Activated CD8-positive, alpha-beta memory T cell treated with anti-CD3 and anti-CD28 coated beads for 48 hours (primary cell): Measurements from ENCODE around the gene SEPHS2.

ENCODE experiments used
- DNase-seq, 3 experiments: peaks; one replicate each; pipeline ENCODE4 v3.0.0-alpha.2; 2020; ENCODE audit warnings: low read depth in 2 of 3, low spot score in 2 of 3

Gene SEPHS2

GRCh38 chr16:30430428-30430970 lies 15.2 kb downstream of the SEPHS2 start:
- DNase-seq: no peak

GRCh38 chr16:30429678-30430427 lies 15.8 kb downstream of the SEPHS2 start, which contains the start of gene DCTPP1:
Gene DCTPP1 (minus strand): TSS chr16:30430030. CDS start chr16:30429980, 50 bp downstream.
- peak; percentile 77 to 86 (median 84) for DNase-seq

GRCh38 chr16:30429418-30429677 lies 16.3 kb downstream of the SEPHS2 start:
- no peak for DNase-seq

DNA sequence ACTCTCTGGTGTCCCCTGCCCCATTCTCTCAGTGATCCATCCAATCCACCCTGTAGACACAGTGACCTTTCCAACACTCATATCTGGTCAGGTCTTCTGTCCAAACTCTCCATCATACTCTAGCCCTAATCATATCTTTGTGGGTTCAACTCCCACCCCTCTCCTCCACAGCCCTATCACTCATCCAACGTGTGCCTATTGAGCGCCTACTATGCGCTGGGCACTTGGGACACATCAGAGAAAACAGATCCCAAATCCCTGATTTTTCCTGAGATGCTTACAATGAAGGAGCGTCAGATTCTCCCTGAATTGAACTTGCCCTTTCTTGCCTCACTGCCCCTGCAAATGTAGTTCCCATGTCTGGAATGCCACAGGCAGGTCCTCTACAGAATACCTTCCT lies 17.6 kb downstream of the SEPHS2 start:
- DNase-seq: no peak

GRCh38 chr16:30421010-30421409 lies 24.7 kb downstream of the SEPHS2 start:
- DNase-seq: no peak

GRCh38 chr16:30418350-30419181 lies 27.1 kb downstream of the SEPHS2 start:
- peak in 1 of 3 experiments; percentile 53 for DNase-seq

DNA sequence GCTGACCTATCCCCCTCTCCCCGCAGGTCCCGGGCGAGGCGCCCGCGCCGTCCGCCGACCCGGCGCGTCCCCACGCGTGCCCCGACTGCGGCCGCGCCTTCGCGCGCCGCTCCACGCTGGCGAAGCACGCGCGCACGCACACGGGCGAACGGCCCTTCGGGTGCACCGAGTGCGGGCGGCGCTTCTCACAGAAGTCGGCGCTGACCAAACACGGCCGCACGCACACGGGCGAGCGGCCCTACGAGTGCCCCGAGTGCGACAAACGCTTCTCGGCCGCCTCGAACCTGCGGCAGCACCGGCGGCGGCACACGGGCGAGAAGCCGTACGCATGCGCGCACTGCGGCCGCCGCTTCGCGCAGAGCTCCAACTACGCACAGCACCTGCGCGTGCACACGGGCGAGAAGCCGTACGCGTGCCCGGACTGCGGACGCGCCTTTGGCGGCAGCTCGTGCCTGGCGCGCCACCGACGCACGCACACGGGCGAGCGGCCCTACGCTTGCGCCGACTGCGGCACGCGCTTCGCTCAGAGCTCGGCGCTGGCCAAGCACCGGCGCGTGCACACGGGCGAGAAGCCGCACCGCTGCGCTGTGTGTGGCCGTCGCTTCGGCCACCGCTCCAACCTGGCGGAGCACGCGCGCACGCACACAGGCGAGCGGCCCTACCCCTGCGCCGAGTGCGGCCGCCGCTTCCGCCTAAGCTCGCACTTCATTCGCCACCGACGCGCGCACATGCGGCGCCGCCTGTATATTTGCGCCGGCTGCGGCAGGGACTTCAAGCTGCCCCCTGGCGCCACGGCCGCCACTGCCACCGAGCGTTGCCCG lies 27.9 kb downstream of the SEPHS2 start:
- DNase-seq: peak; percentile 44 to 79 (median 65)

- DNase-seq: no peak
These were observed 28.8 kb downstream of the SEPHS2 start for GRCh38 chr16:30416624-30417528.

DNA sequence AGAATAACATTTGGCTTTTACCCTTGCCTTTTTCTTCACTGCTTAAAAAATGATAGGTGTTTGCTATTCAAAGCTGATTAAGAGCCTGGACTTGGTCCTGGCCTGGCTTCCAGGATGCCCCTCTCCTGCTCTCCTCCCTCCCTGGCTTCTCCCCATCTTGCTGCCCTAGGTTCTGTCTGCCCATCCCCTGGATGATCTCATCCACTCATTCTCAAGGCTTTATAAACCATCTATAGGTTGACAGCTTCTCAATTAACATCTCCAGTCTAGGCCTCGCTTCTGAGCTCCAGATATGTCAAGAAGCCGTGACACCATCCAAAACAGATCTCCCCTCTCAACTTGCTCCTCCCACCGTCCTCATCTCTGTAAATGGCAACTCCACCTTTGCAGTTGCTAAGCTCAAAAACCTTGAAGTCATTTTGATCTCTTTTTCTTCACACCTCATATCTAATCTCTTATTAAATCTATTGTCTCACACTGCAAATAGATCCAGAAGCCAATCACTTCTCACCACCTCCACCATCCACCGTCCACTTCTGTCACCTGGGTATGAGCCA lies 29.5 kb downstream of the SEPHS2 start:
- no peak for DNase-seq

GRCh38 chr16:30414159-30414558 lies 31.5 kb downstream of the SEPHS2 start:
- no peak for DNase-seq

- DNase-seq: no peak
These were observed 32.4 kb downstream of the SEPHS2 start for GRCh38 chr16:30413112-30413806.

DNA sequence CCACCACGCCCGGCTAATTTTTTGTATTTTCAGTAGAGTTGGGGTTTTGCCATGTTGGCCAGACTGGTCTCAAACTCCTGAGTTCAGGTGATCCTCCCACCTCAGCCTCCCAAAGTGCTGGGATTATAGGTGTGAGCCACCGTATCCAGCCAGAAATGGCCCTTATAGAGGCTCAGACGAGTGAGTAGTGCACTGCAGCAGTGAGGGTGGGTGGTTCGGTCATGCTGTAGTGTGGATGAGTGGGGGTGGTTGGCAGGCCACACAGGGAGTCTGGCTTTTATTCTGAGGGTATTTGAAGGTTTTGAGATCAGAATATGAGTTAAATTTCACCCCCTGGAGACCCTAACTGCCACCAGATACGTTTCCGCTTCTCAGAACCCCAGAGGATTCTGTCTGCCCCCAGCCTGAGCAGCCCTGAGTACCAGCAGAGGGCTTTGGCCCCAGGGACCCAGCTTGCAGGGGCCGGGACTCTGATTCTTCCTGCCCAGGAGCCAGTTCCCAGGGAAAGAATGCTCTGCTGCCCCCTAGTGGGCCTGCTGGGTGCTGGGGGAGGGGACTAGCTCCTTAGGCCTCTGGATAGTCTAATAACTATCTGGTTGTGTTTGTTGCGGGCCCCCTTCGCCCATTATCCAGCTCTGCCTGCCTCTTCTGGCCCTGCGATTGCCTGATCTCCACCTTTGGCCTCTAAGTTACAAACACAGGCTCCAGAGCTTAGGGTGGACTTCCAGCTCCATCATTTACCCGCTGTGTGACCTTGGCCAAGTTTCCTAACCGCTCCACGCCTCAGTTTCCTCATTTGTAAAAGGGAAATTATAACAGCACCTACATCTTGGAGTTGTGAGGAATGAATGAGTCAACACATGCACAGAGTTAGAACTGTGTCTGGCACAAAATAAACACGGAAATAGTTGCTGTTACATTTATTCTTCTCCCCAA lies 36.3 kb downstream of the SEPHS2 start:
- DNase-seq: peak; percentile 78 to 96 (median 94)

DNA sequence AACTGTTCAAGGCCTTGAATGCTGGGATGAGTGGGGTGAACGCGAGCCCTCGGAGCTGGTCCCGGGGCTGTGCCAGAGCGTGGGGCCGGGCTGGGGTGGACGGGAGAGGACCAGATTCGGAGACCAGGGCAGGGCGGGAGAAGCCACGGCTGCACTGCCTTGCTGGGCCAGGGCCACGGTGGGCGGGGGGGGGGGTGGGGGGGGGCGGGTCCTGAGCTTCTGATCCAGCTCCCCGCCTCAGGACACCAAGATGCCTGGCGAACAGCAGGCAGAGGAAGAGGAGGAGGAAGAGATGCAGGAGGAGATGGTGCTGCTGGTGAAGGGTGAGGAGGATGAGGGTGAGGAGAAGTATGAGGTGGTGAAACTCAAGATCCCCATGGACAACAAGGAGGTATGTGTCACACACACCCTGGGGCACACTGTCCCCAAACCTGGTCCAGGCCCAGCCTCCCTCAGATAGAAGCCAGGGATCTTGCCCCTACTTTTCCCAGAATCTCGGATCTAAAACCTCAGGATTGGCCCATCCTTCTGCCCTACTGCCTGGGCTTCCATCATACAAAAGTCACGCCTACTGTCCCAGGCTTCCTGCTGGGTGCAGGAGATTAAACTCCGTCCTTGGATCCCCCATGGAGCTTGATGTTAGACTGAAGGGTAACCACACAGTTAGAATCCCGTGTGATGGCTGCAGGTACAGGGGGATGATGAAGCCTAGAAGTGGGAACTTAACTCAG lies 37.7 kb downstream of the SEPHS2 start:
- DNase-seq: no peak

GRCh38 chr16:30407102-30407803 lies 38.4 kb downstream of the SEPHS2 start, which contains the start of gene ZNF771:
Gene ZNF771 (plus strand): TSS chr16:30407606. CDS start chr16:30408054, 448 bp downstream.
- peak; percentile 80 to 95 (median 88) for DNase-seq

DNA sequence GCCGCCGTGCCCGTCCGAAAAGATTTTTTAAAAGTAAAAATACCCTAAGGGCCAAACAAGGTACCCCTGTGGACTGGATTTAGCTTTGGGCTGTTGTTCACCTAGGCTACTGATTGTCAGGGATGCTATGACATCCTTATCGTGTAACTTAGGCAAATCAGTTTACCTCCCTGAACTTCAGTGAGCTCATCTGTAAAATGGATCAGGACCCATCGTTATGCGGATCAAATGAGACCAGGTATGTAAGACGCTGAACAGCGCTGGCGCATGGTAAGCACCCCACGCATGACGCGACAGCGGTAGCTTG lies 38.9 kb downstream of the SEPHS2 start:
- no peak for DNase-seq

DNA sequence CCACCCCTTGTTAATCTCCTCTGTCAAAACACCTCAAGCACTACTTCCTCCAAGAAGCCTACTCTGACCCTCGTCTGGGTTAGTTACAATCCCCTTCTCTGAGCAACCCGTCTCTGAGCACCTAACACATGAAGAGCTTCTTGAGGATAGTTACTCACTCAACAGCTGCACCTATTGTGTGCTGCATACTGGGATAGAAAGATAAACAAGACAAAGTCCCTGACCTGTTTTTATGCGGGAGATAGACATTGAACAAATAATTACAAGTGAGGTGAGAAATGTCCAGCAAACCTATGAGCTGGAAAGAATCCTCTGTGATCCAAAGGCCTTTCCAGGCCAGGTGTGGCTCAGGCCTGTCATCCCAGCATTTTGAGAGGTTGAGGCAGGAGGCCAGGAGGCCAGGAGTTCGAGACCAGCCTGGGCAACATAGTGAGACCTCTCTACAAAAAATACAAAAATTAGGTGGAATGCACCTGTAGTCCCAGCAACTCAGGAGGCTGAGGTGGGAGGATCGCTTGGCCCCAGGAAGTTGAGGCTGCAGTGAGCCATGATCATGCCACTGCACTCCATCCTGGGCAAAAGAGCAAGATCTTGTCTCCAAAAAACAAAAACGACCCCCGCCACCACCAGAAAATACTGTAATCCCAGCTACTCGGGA lies 43.8 kb downstream of the SEPHS2 start:
- no peak for DNase-seq
